ENCODE measurements around the gene NACC1. TPM values are rescaled to one million over a fixed set of nuclear protein-coding genes. Genes with fewer than 3 reads are reported as not detected.
A peak's percentile ranks its signal among the peaks of the same experiment; 100 is the strongest.

Gene NACC1
- total and polyA plus RNA-seq, 2 of the 13 experiments (the other 11 are each of a cell fraction or from before 2014, with no cell fraction given): 31.8 to 42.3 TPM

GRCh38 chr19:13149628-13150186, 31.6 kb downstream of the NACC1 start (continued):
- no peak for TF ChIP-seq SYNCRIP (IDR thresholded peaks at IDR 0.05; ENCODE audit: insufficient read depth, low read depth, low read length)
- peak; percentile 58; the same call in 1 of the 2 replicates for TF ChIP-seq HOXD1 (CRISPR knock-in tag; IDR thresholded peaks at IDR 0.05)
- no peak for TF ChIP-seq YEATS2 (CRISPR knock-in tag; IDR thresholded peaks at IDR 0.05; ENCODE audit: borderline replicate concordance)
- TF ChIP-seq, protein P1, sequence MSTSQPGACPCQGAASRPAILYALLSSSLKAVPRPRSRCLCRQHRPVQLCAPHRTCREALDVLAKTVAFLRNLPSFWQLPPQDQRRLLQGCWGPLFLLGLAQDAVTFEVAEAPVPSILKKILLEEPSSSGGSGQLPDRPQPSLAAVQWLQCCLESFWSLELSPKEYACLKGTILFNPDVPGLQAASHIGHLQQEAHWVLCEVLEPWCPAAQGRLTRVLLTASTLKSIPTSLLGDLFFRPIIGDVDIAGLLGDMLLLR (CRISPR knock-in tag; IDR thresholded peaks at IDR 0.05): peak; percentile 47; the same call in 1 of the 2 replicates
- TF ChIP-seq GATAD2A (CRISPR knock-in tag; IDR thresholded peaks at IDR 0.05): no peak
- no peak for TF ChIP-seq SRSF9 (IDR thresholded peaks at IDR 0.05; ENCODE audit: borderline replicate concordance, insufficient read depth, low read depth, low read length, poor library complexity, severe bottlenecking)
- no peak for TF ChIP-seq NFYC (CRISPR knock-in tag; IDR thresholded peaks at IDR 0.05)
- TF ChIP-seq ZKSCAN8 (CRISPR knock-in tag; IDR thresholded peaks at IDR 0.05; ENCODE audit: borderline replicate concordance): no peak
- TF ChIP-seq REL (CRISPR knock-in tag; conservative IDR thresholded peaks at IDR 0.05): 0 out of 2 replicates have a peak, but pooled peaks have one; percentile 25
- TF ChIP-seq LCORL (IDR thresholded peaks at IDR 0.05): no peak
- 0 out of 2 replicates have a peak, but pooled peaks have one; percentile 0 for TF ChIP-seq LCORL (CRISPR knock-in tag; IDR thresholded peaks at IDR 0.05)
- TF ChIP-seq ZSCAN20 (CRISPR knock-in tag; IDR thresholded peaks at IDR 0.05; ENCODE audit: borderline replicate concordance): no peak
- TF ChIP-seq ATF7 (IDR thresholded peaks at IDR 0.05): no peak
- no peak for TF ChIP-seq ATF7 (CRISPR knock-in tag; IDR thresholded peaks at IDR 0.05)
- TF ChIP-seq, protein P2, sequence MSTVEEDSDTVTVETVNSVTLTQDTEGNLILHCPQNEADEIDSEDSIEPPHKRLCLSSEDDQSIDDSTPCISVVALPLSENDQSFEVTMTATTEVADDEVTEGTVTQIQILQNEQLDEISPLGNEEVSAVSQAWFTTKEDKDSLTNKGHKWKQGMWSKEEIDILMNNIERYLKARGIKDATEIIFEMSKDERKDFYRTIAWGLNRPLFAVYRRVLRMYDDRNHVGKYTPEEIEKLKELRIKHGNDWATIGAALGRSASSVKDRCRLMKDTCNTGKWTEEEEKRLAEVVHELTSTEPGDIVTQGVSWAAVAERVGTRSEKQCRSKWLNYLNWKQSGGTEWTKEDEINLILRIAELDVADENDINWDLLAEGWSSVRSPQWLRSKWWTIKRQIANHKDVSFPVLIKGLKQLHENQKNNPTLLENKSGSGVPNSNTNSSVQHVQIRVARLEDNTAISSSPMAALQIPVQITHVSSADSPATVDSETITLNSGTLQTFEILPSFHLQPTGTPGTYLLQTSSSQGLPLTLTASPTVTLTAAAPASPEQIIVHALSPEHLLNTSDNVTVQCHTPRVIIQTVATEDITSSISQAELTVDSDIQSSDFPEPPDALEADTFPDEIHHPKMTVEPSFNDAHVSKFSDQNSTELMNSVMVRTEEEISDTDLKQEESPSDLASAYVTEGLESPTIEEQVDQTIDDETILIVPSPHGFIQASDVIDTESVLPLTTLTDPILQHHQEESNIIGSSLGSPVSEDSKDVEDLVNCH (CRISPR knock-in tag; IDR thresholded peaks at IDR 0.05): no peak
- 0 out of 2 replicates have a peak, but pooled peaks have one; percentile 26 for TF ChIP-seq ZBTB7B (CRISPR knock-in tag; IDR thresholded peaks at IDR 0.05)
- no peak for TF ChIP-seq ZNF713 (CRISPR knock-in tag; IDR thresholded peaks at IDR 0.05)
- peak; percentile 87 for TF ChIP-seq CHCHD3 (CRISPR knock-in tag; IDR thresholded peaks at IDR 0.05)
- TF ChIP-seq MATR3 (CRISPR knock-in tag; IDR thresholded peaks at IDR 0.05): no peak
- TF ChIP-seq ZBTB8A (CRISPR knock-in tag; IDR thresholded peaks at IDR 0.05; ENCODE audit: borderline replicate concordance, low read depth): no peak
- 0 out of 2 replicates have a peak, but pooled peaks have one; percentile 18 for TF ChIP-seq NKX3-1 (CRISPR knock-in tag; IDR thresholded peaks at IDR 0.05)
- TF ChIP-seq RBAK (CRISPR knock-in tag; IDR thresholded peaks at IDR 0.05): no peak
- no peak; the same call in 1 of the 2 replicates for TF ChIP-seq ZNF83 (CRISPR knock-in tag; IDR thresholded peaks at IDR 0.05; ENCODE audit: borderline replicate concordance)
- TF ChIP-seq ZNF644 (CRISPR knock-in tag; IDR thresholded peaks at IDR 0.05; ENCODE audit: low read depth): no peak
- peak; percentile 80 for TF ChIP-seq ZNF446 (CRISPR knock-in tag; IDR thresholded peaks at IDR 0.05)
- TF ChIP-seq DDIT3 (CRISPR knock-in tag; IDR thresholded peaks at IDR 0.05): no peak
- peak; percentile 78; the same call in 1 of the 2 replicates for TF ChIP-seq BRD4 (CRISPR knock-in tag; IDR thresholded peaks at IDR 0.05)
- no peak for TF ChIP-seq PCBP2 (optimal IDR thresholded peaks at IDR 0.05; ENCODE audit: low read depth, low read length, poor library complexity, severe bottlenecking)
- TF ChIP-seq KLF11 (CRISPR knock-in tag; IDR thresholded peaks at IDR 0.05): no peak
- TF ChIP-seq SP140L (CRISPR knock-in tag; IDR thresholded peaks at IDR 0.05; ENCODE audit: borderline replicate concordance): no peak
- peak; percentile 19 to 51; a peak in 2 of 4 replicates for TF ChIP-seq POLR2A (IDR thresholded peaks at IDR 0.05; ENCODE audit: insufficient read depth in 1 of 2, low read depth in 2 of 2, low read length in 2 of 2)
- TF ChIP-seq NR2F2 (IDR thresholded peaks at IDR 0.05; ENCODE audit: borderline replicate concordance, low read depth): no peak

Measured in HepG2 (cell line).